DMS53 (cell line): ENCODE data around the gene TTC16.
"Not testable (repeated sequence)": the region's sequence is repeated elsewhere in the genome, so short reads cannot be mapped to it uniquely, and the experiment has no call there.

ENCODE experiments used
- DNase-seq: peaks from one replicate; lab custom pipeline; 2025; lab: John Stamatoyannopoulos, UW

TTC16 gene

GRCh38 chr9:127744398-127745110, 28.7 kb downstream of the TTC16 start:
- no peak for DNase-seq

DNA sequence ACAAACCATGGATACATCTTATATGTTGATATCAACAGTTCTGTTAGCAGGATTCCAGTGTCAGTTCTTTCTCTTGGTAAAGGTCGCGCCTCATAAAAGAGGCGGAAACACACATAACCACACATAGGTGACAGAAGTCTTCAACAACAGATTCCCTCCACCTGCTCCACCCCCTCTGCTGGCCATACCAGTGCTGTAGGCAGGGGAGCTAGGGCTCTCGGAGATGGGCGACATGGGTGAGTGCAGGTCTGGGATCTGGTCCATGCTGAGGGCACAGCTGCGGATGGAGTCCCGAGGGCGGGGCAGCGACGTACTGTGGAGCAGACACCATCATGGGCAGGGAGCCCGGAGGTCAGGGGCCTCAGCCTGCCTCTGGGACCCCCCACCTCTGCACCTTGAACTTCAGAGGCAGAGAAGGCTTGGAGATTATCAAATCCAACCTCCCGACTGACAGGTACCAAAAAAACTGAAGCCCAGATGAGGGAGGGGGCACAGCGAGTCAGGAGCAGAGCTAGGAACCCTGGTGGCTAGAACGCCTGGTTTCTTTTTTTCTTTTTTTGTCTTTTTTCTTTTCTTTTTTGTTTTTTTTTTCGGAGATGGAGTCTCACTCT, 31.2 kb downstream of the TTC16 start:
- DNase-seq: peak; percentile 59

DNA sequence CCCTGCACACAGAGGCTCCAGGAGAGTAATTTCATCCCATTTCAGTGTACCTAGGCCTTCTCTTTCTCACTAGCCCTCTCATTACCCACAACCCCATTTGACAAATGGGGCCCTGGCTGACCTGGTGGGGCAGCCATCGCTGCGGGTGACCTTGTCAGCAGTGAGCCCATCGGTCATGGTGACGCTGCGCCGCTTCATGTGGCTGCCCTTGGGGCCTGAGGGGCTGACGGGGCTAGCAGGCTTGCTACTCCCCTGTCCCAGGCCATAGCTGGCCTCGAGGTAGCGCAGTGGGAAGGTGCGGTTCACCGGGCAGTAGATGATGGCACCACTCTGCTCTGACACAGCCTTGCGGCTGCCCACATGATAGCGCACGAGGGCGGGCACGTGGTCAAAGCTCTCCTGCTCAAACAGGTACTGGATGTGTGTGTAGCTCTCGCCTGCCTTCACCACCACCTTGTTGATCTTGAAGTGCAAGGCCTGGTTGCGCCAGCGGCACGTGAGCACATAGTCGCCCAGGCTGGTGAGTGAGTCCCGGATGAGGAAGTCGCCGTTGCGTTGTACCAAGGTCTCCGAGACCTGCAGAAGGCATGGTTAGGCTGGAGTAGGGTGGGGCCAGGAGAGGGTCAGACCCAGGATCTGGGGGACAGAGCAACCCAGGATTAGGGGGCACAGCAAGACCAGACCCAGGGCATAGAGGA, 33.4 kb downstream of the TTC16 start:
- no peak for DNase-seq

- no peak for DNase-seq
These were observed 35.6 kb downstream of the TTC16 start for GRCh38 chr9:127751269-127752054.

DNA sequence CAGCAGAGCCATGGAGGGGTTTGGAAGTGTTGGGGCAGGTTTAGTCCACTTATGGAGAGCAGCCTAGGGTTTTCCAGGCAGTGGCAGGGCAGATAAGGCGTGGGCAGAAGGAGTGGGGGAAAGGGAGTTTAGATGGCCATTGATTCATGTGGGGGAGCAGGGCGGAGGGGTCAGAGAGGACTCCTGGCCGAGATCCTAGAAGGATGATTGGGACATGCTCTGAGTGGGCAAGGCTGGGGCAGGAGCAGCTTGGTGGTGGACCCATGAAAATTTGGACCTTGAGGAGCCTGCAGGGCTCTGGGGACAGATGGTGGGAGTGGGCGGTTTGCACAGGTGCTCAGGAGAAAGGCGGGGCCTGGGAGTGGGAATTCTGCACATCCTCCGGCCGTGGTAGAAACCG, 37.3 kb downstream of the TTC16 start:
- DNase-seq: no peak

DNA sequence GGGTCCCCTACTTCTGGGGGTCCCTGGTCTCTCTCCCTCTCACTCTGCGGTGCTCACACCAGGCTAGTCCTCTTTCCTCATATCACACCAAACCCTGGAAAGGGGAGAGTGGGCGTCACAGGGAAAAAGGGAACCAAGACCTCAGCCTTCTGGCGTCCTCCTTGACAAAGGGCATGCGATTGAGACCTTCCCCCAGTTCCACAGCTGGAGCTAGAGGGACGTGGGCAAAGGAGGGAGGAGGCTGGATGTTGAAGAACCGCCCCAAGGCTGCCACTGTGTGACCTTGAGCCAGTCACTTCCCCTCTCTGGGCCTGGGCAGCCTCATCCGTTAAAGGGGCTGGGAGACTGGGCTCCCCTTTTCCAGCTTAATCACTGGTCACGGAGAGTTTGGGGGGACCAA, 37.7 kb downstream of the TTC16 start:
- no peak for DNase-seq

DNA sequence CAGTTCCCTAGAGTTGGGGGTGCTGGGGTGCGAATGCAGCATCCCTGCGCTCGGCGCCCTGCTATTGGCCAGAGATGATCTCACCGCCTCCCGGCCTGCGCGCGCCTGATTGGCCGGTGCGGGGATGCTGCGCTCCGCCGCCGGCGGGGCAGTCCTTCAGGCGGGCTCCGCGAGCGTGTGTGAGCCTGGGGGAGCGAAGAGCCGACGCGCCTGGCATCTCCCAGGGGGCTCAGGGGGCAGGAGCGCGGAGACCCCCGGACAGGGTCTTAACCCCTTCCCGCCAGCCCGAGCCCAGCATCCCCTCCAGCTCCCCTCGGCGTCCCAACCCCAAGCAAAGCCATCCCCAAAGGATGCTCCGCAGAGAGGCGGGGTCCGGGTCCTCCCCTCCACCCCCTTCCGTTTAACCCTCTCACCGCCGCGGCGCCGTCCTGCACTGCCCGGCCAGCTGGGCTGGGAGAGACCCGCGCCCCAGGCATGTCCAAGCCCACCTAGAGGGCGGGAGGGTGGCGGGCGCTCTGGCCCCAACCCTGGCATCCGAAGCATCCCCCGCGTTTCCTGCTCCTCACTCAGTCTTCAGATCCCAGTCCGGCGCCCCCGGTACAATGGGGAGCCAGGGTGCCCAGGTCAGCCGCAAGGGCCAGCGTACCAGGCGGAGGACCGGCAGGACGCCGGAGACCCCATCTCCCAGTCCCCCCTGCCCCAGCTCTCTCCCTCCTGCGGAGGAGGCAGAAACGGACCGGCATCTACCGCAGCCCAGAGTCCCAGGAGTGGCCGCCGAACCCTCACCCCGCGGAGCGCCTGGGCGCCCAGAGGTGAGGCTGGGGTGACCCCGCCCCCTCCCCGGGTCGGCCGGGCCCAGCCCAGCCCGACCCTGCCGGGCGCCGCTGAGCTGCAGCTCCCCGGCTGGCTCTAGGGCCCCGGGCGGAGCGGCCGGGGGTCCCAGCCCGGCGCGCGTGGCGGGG, 38.5 kb downstream of the TTC16 start:
- DNase-seq: peak; percentile 74

- DNase-seq: peak; percentile 47
These were observed 39.5 kb downstream of the TTC16 start for GRCh38 chr9:127755061-127756060.

- no peak for DNase-seq
These were observed 40.4 kb downstream of the TTC16 start for GRCh38 chr9:127756233-127756632.

DNA sequence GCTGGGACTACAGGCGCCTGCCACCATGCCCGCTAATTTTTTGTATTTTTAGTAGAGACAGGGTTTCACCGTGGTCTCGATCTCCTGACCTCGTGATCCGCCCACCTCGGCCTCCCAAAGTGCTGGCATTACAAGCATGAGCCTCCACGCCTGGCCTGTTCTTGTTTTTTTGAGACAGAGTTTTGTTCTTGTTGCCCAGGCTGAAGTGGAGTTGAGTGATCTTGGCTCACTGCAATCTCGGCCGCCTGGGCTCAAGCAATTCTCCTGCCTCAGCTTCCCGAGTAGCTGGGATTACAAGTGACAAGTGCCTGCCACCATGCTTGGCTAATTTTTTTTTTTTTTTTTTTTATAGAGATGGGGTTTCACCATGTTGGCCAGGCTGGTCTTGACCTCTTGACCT, 40.9 kb downstream of the TTC16 start:
- not testable (repeated sequence) for DNase-seq

- no peak for DNase-seq
These were observed 43.0 kb downstream of the TTC16 start for GRCh38 chr9:127758843-127759242.

GRCh38 chr9:127761061-127761460, 45.2 kb downstream of the TTC16 start:
- no peak for DNase-seq

- DNase-seq: no peak
These were observed 45.6 kb downstream of the TTC16 start for GRCh38 chr9:127761491-127761956.

GRCh38 chr9:127762111-127762676, 46.3 kb downstream of the TTC16 start:
- DNase-seq: no peak

DNA sequence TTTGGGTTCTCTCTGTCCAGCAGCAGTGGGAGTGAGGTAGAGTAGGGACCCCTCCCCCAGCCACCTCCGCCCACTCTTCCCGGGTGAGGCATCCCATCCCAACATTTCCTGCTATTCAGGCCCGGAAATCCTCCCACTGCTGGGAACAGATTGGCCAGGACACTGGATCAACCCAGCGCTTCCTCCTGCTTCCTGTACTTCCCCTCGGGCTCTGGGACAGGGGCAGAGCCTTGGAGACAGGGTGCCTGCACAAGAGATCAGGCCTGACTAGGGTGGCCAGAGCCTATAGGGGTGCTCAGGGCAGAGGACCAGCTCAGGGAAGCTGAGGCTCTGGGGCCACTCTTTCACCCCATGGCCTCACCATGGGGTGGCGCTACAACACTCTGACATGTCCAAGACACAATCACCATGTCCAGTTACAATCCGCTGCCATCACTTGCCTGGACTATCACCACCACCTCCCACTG, 48.1 kb downstream of the TTC16 start:
- DNase-seq: peak; percentile 57

DNA sequence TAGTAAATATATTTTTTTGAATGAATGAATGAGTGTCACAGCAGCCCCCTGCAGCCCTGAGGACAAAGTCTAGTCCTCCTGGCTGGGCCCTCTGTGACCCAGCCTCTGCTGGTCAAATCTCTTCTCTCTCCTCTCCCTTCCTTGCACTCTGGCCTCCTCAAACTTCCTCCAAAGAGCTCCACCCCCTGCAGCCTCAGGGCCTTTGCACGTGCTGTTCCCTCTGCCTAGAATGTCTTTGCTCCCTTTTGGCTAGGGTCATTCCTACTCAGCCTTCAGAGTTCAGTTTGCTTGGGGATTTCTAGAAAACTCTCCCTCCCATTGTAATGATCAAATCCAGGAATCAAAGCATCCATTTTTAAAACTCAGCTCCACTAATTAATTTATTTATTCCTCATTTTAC, 49.5 kb downstream of the TTC16 start:
- no peak for DNase-seq

- no peak for DNase-seq
These were observed 51.5 kb downstream of the TTC16 start for GRCh38 chr9:127767410-127767809.

- DNase-seq: no peak
These were observed 52.0 kb downstream of the TTC16 start for GRCh38 chr9:127767909-127768331.

DNA sequence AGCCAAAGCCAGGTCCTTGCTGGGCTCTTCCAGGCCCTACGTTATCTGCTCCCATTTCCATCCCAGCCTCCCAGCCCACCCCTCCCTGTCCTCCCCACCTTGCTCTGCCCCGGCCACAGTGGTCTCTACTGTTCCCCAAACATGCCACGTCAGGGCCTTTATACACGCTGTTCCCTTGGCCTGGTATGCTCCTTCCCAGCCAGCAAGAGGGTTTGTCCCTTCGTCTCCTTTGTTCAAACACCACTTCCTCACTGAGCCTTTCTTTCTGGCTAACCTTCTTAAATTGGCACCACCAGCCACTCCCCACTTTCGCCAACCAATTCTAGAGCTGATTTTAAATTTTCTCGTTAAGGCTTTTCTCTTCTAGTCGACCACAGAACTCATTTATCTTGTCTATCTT, 52.8 kb downstream of the TTC16 start:
- DNase-seq: no peak
